Panc1 (cell line): ENCODE data around the gene SPTBN1.

Source experiments
- SIN3A ChIP-seq: IDR thresholded peaks from 2 replicates; pipeline ENCODE4 v1.6.1; 2012; ENCODE audit warnings: low read depth, mild to moderate bottlenecking, low read length, moderate library complexity, borderline replicate concordance; ENCODE audit not compliant: insufficient read depth
- TF ChIP-seq, protein P1 (sequence below): fragments of 450-650 bp; IDR thresholded peaks from 2 replicates; pipeline ENCODE4 v1.5.1; 2017; ENCODE audit warnings: mild to moderate bottlenecking

DNA sequence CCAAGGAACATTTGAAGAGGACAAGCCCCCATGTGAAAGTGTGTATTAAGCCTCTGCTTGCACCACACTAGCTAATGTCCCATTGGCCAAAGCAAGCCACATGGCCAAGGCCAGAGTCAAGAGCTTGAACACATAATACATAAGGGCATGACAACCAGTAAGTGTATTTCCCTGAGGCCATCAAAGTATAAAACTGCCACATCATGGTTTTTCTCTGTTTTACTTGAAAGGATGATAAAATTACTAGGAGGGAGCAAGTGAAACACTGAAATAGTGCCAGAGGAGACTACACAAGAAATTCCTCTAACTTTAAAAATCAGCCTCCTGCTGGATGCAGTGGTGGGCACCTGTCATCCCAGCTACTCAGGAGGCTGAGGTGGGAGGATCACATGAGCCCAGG lies 236.4 kb downstream of the SPTBN1 start:
- TF ChIP-seq, protein P1, sequence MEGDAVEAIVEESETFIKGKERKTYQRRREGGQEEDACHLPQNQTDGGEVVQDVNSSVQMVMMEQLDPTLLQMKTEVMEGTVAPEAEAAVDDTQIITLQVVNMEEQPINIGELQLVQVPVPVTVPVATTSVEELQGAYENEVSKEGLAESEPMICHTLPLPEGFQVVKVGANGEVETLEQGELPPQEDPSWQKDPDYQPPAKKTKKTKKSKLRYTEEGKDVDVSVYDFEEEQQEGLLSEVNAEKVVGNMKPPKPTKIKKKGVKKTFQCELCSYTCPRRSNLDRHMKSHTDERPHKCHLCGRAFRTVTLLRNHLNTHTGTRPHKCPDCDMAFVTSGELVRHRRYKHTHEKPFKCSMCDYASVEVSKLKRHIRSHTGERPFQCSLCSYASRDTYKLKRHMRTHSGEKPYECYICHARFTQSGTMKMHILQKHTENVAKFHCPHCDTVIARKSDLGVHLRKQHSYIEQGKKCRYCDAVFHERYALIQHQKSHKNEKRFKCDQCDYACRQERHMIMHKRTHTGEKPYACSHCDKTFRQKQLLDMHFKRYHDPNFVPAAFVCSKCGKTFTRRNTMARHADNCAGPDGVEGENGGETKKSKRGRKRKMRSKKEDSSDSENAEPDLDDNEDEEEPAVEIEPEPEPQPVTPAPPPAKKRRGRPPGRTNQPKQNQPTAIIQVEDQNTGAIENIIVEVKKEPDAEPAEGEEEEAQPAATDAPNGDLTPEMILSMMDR, result no peak
- TF ChIP-seq SIN3A, result no peak
